K562 (cell line): Measurements from ENCODE around the gene NDUFC2. TPM values are rescaled to one million over a fixed set of nuclear protein-coding genes. Genes with fewer than 3 reads are reported as not detected.

Experiments used
- ASH1L ChIP-seq: fragments of 450-650 bp; IDR thresholded peaks from 2 replicates; pipeline ENCODE4 v1.6.1; 2018; ENCODE audit warnings: borderline replicate concordance, mild to moderate bottlenecking, low read depth; ENCODE audit not compliant: partially characterized antibody
- C11orf30 ChIP-seq: fragments of 450-650 bp; IDR thresholded peaks from 2 replicates; pipeline ENCODE4 v1.6.1; 2016; ENCODE audit warnings: low read depth, mild to moderate bottlenecking
- CHD2 ChIP-seq: IDR thresholded peaks from 2 replicates; pipeline ENCODE4 v1.6.1; 2011; ENCODE audit warnings: low read depth, low read length
- ETV5 ChIP-seq: sonication (generic); formaldehyde crosslinking; IDR thresholded peaks from 2 replicates; pipeline ENCODE4 v1.4.0; 2020; ENCODE audit warnings: low read depth, mild to moderate bottlenecking, missing genetic modification reagents
- FOXA3 ChIP-seq, 2 experiments: fragments of 450-650 bp in 1 of 2; sonication (generic) in 1 of 2; formaldehyde crosslinking; IDR thresholded peaks in 1 of 2; conservative IDR thresholded peaks in 1 of 2; 2 replicates each; pipeline versions ENCODE4 v1.4.0 to v1.8.0; 2020 to 2022; ENCODE audit warnings: mild to moderate bottlenecking in 2 of 2, missing genetic modification reagents in 1 of 2
- FUS ChIP-seq: fragments of 200-400 bp; formaldehyde crosslinking; optimal IDR thresholded peaks from 2 replicates; pipeline ENCODE3; 2017; ENCODE audit warnings: low read depth, low read length
- HMBOX1 ChIP-seq: sonication (generic); IDR thresholded peaks from 2 replicates; pipeline ENCODE4 v1.6.1; 2016
- LEF1 ChIP-seq: fragments of 450-650 bp; IDR thresholded peaks from 2 replicates; pipeline ENCODE4 v1.6.1; 2016; ENCODE audit warnings: mild to moderate bottlenecking
- MAFG ChIP-seq: fragments of 450-650 bp; conservative IDR thresholded peaks from 2 replicates; pipeline ENCODE4 v1.6.1; 2016; ENCODE audit warnings: missing genetic modification characterization, missing compliant biosample characterization
- NCOR1 ChIP-seq: fragments of 450-650 bp; IDR thresholded peaks from 2 replicates; pipeline ENCODE4 v1.6.1; 2016; ENCODE audit warnings: mild to moderate bottlenecking, moderate library complexity
- NFATC3 ChIP-seq: fragments of 450-650 bp; IDR thresholded peaks from 2 replicates; pipeline ENCODE4 v1.6.1; 2017; ENCODE audit warnings: mild to moderate bottlenecking
- NR0B1 ChIP-seq: fragments of 450-650 bp; IDR thresholded peaks from one replicate; pipeline ENCODE4 v1.6.1; 2018; ENCODE audit warnings: mild to moderate bottlenecking, moderate library complexity; ENCODE audit not compliant: partially characterized antibody
- RBM25 ChIP-seq: fragments of 200-400 bp; formaldehyde crosslinking; IDR thresholded peaks from 2 replicates; pipeline ENCODE4 v1.6.1; 2018; ENCODE audit warnings: low read length, low read depth, moderate library complexity; ENCODE audit not compliant: severe bottlenecking
- RCOR1 ChIP-seq, 2 experiments: IDR thresholded peaks; 2 replicates each; pipeline ENCODE4 v1.6.1; 2012; ENCODE audit warnings: low read depth in 2 of 2, low read length in 2 of 2, borderline replicate concordance in 1 of 2, improper control_type of control experiment in 1 of 2
- THRB ChIP-seq: fragments of 450-650 bp; formaldehyde crosslinking; conservative IDR thresholded peaks from 2 replicates; pipeline ENCODE4 v1.4.0; 2022; ENCODE audit warnings: mild to moderate bottlenecking, missing genetic modification characterization
- YBX1 ChIP-seq: fragments of 450-650 bp; IDR thresholded peaks from 2 replicates; pipeline ENCODE4 v1.7.1; 2016; ENCODE audit warnings: mild to moderate bottlenecking
- ZNF561 ChIP-seq: fragments of 450-650 bp; formaldehyde crosslinking; conservative IDR thresholded peaks from 2 replicates; pipeline ENCODE4 v1.4.0; 2020; ENCODE audit warnings: mild to moderate bottlenecking, moderate library complexity
- ZNF75A ChIP-seq: fragments of 450-650 bp; formaldehyde crosslinking; IDR thresholded peaks from 2 replicates; pipeline ENCODE4 v1.4.0; 2020; ENCODE audit warnings: mild to moderate bottlenecking
- polyA plus RNA-seq, 8 experiments: library from polyadenylated mRNA; depleted of rRNA in 4 of 8; stranded (reverse) in 5 of 8; unstranded in 3 of 8; fragments of >200 nt; fragmentation: Nextera tagmentation in 2 of 8; fragmentation: Illumina TruSeq in 1 of 8; extraction: Ambion mirVana in 2 of 8; extraction: Trizol in 1 of 8; gene quantifications; 2 replicates each; pipeline versions ENCODE4 v1.2.1 to v1.2.3, GENCODE V29; 2011 to 2014; ENCODE audit warnings: inconsistent platforms in 1 of 8, missing spikeins in 1 of 8
- total RNA-seq, 7 experiments: library from RNA; depleted of rRNA in 6 of 7; stranded (reverse); fragments of >200 nt in 6 of 7; fragmentation: Illumina TruSeq in 2 of 7; extraction: Trizol in 2 of 7; gene quantifications; 2 replicates each; pipeline versions ENCODE4 v1.2.1 to v1.2.3, GENCODE V29; 2011 to 2021; ENCODE audit warnings: low replicate concordance in 1 of 7
- TF ChIP-seq, protein P1 (sequence below): fragments of 450-650 bp; IDR thresholded peaks from 2 replicates; pipeline ENCODE4 v1.6.1; 2016; ENCODE audit warnings: mild to moderate bottlenecking
- TF ChIP-seq, protein P2 (sequence below): sonication (generic); formaldehyde crosslinking; IDR thresholded peaks from 2 replicates; pipeline ENCODE4 v1.8.1; 2023; ENCODE audit warnings: mild to moderate bottlenecking, missing genetic modification reagents

Gene NDUFC2
- total and polyA plus RNA-seq, 9 of the 15 experiments (the other 6 are each of a cell fraction or from before 2014, with no cell fraction given): 168 to 1,119 (median 442) TPM

DNA sequence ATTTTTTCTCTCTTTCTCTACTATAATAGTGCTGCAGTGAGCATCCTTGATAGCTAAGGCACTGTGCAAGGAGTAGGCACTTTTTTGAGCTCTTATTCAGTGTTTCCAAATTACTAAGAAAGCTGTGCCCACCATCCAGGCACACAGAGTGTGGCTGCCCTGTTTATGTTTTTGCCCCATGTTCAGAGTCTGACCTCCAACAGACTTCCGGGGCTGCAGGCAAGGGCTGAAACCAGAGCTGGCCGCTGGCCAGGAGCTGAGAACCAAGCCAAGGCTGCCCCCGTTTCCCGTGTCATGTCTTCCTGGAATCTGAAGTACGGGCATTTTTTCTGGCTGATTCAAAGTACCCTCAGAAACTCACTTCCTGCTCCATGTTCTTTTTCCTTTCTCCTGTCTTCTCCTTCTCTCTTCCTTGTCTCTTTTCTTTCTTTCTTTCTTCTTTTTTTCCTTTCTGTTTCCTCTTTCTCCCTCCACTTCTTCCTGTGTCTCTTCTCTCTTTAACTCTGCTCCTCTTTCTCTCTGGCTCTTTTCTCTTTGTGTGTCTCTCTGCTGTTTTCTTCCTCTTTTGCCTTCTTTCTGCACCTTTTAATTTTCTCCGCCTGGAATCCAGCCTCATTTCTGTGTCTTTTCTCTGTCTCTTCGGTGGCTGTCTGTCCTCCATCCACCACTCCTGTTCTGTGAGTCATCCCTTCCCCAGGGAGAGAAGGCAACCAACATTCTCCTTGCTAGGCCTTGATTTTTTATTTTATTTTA, 39.6 kb downstream of the NDUFC2 start (continued):
- TF ChIP-seq ASH1L (peak; percentile 63), RCOR1 (IDR thresholded peaks at IDR 0.05; ENCODE audit: borderline replicate concordance in 1 of 2, low read depth in 2 of 2, low read length in 2 of 2) (peak in 1 of 2 experiments; percentile 50; a peak in 1 of 4 replicates), FUS (no peak), LEF1 (peak; percentile 50; the same call in 1 of the 2 replicates), ETV5 (CRISPR knock-in tag) (no peak; the same call in 1 of the 2 replicates), NR0B1 (no peak), FOXA3 (CRISPR knock-in tag; conservative IDR thresholded peaks at IDR 0.05 in 1 of 2, IDR thresholded peaks at IDR 0.05 in 1 of 2) (no peak), NFATC3 (peak; percentile 80), THRB (CRISPR knock-in tag) (peak; percentile 93), CHD2 (no peak), MAFG (0 out of 2 replicates have a peak, but pooled peaks have one; percentile 6), C11orf30 (peak; percentile 17; the same call in 1 of the 2 replicates), RBM25 (no peak), HMBOX1 (no peak), ZNF75A (CRISPR knock-in tag) (no peak), ZNF561 (CRISPR knock-in tag) (no peak), YBX1 (0 out of 2 replicates have a peak, but pooled peaks have one; percentile 46), NCOR1 (no peak; the same call in 1 of the 2 replicates)
- TF ChIP-seq, protein P1, sequence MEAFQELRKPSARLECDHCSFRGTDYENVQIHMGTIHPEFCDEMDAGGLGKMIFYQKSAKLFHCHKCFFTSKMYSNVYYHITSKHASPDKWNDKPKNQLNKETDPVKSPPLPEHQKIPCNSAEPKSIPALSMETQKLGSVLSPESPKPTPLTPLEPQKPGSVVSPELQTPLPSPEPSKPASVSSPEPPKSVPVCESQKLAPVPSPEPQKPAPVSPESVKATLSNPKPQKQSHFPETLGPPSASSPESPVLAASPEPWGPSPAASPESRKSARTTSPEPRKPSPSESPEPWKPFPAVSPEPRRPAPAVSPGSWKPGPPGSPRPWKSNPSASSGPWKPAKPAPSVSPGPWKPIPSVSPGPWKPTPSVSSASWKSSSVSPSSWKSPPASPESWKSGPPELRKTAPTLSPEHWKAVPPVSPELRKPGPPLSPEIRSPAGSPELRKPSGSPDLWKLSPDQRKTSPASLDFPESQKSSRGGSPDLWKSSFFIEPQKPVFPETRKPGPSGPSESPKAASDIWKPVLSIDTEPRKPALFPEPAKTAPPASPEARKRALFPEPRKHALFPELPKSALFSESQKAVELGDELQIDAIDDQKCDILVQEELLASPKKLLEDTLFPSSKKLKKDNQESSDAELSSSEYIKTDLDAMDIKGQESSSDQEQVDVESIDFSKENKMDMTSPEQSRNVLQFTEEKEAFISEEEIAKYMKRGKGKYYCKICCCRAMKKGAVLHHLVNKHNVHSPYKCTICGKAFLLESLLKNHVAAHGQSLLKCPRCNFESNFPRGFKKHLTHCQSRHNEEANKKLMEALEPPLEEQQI: no peak
- TF ChIP-seq, protein P2, sequence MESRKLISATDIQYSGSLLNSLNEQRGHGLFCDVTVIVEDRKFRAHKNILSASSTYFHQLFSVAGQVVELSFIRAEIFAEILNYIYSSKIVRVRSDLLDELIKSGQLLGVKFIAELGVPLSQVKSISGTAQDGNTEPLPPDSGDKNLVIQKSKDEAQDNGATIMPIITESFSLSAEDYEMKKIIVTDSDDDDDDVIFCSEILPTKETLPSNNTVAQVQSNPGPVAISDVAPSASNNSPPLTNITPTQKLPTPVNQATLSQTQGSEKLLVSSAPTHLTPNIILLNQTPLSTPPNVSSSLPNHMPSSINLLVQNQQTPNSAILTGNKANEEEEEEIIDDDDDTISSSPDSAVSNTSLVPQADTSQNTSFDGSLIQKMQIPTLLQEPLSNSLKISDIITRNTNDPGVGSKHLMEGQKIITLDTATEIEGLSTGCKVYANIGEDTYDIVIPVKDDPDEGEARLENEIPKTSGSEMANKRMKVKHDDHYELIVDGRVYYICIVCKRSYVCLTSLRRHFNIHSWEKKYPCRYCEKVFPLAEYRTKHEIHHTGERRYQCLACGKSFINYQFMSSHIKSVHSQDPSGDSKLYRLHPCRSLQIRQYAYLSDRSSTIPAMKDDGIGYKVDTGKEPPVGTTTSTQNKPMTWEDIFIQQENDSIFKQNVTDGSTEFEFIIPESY: no peak
